Measurements from ENCODE around the gene HES4. TPM values are rescaled to one million over a fixed set of nuclear protein-coding genes. Genes with fewer than 3 reads are reported as not detected.

HES4 gene
- total and polyA plus RNA-seq, 4 donors, result 13.5 to 47.9 (median 27.1) TPM

DNA sequence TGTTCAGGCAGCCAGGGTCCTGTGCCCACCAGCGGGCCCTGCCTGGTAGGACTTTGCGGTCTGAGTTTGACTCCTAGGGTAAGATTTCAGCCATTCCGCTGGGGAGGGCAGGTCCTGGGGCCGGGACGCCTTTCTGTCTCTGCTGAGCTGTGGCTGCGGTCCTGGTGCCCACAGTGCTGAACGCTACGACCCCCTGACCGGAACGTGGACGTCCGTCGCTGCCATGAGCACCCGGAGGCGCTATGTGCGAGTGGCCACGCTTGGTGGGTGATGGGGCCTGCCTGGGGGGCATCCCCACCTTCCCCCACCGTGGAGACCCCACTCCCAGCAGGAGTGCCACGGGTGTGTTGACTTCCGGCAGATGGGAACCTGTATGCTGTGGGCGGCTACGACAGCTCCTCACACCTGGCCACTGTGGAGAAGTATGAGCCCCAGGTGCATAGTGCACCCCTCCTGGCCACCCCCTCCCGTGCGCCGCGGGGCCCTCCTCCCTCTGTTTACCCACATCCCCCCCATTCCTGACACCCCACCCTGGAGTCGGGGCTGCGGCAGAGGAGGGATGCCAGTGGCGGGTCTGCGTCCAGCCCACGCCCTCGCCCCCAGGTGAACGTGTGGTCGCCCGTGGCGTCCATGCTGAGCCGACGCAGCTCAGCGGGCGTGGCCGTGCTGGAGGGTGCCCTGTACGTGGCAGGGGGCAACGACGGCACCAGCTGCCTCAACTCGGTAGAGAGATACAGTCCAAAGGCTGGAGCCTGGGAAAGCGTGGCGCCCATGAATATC, 36.0 kb downstream of the HES4 start:
- Histone ChIP-seq H3K9ac (ENCODE audit: insufficient read depth in 1 of 2, low read length in 2 of 2) (no peak overlapping the region), H3K27me3 (ENCODE audit: control insufficient read depth in 3 of 3, insufficient read depth in 3 of 3, low read length in 2 of 3) (peaks cover 0 to 13% (median 2%) of the 10 kb centered on the region in 3 donors), H3K27ac (ENCODE audit: low read depth in 1 of 2, low read length in 1 of 2) (no peak overlapping the region), H3K36me3 (ENCODE audit: control insufficient read depth in 4 of 4, insufficient read depth in 4 of 4, low read length in 4 of 4) (peaks cover 0 to 9% (median 0%) of the 10 kb centered on the region in 4 donors), H3K4me1 (ENCODE audit: control insufficient read depth in 5 of 5, insufficient read depth in 5 of 5, low read length in 5 of 5) (peaks cover 0 to 20% (median 0%) of the 10 kb centered on the region in 5 donors), H3K4me3 (no peak overlapping the region), H3K9me3 (ENCODE audit: control insufficient read depth in 4 of 4, insufficient read depth in 3 of 4, low read length in 3 of 4) (no peaks in the 10 kb centered on the region)
- no peak for TF ChIP-seq CTCF (IDR thresholded peaks at IDR 0.05; ENCODE audit: control extremely low read depth, extremely low read depth)
- 96% methylated on average over 46 to 47 of the region's 47 CpGs for WGBS, 2 donors
- DNase-seq, result no peak
- ATAC-seq (ENCODE audit: insufficient read depth, low FRiP score), result no peak

DNA sequence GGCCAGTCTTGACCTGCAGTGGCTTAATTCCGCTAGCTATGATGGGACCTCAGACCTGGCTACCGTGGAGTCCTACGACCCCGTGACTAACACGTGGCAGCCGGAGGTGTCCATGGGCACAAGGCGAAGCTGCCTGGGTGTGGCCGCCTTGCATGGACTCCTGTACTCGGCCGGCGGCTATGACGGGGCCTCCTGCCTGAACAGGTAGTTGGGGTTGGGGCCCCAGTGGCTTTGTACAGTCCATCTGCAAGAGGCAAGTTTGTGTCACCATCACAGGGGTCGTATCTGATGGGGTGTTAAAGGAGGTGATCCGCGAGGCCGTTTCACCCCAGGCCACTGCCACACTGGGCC, 36.6 kb downstream of the HES4 start:
- Histone ChIP-seq H3K27ac (ENCODE audit: low read depth in 1 of 2, low read length in 1 of 2) (no peak overlapping the region), H3K4me1 (ENCODE audit: control insufficient read depth in 5 of 5, insufficient read depth in 5 of 5, low read length in 5 of 5) (peaks cover 0 to 20% (median 0%) of the 10 kb centered on the region in 5 donors), H3K27me3 (ENCODE audit: control insufficient read depth in 3 of 3, insufficient read depth in 3 of 3, low read length in 2 of 3) (peaks cover 0 to 8% (median 0%) of the 10 kb centered on the region in 3 donors), H3K36me3 (ENCODE audit: control insufficient read depth in 4 of 4, insufficient read depth in 4 of 4, low read length in 4 of 4) (peaks cover 0 to 9% (median 0%) of the 10 kb centered on the region in 4 donors), H3K9me3 (ENCODE audit: control insufficient read depth in 4 of 4, insufficient read depth in 3 of 4, low read length in 3 of 4) (no peaks in the 10 kb centered on the region), H3K4me3 (no peak overlapping the region), H3K9ac (ENCODE audit: insufficient read depth in 1 of 2, low read length in 2 of 2) (no peak overlapping the region)
- no peak for TF ChIP-seq CTCF (IDR thresholded peaks at IDR 0.05; ENCODE audit: control extremely low read depth, extremely low read depth)
- WGBS, 2 donors, result 89 to 94% methylated on average over 16 of the region's 16 CpGs
- no peak for ATAC-seq (ENCODE audit: insufficient read depth, low FRiP score)
- DNase-seq, result no peak

GRCh38 chr1:962381-963300, 37.3 kb downstream of the HES4 start:
- no peak overlapping the region for H3K9ac ChIP-seq (ENCODE audit: insufficient read depth in 1 of 2, low read length in 2 of 2)

More at GRCh38 chr1:962381-963300, 37.3 kb downstream of the HES4 start:
- 94 to 97% methylated on average over 55 to 57 of the region's 57 CpGs for WGBS, 2 donors
- DNase-seq, result no peak
- no peak overlapping the region for H3K27ac ChIP-seq (ENCODE audit: low read depth in 1 of 2, low read length in 1 of 2)
- peaks cover 0 to 1% (median 0%) of the 10 kb centered on the region in 3 donors for H3K27me3 ChIP-seq (ENCODE audit: control insufficient read depth in 3 of 3, insufficient read depth in 3 of 3, low read length in 2 of 3)
- H3K9me3 ChIP-seq (ENCODE audit: control insufficient read depth in 4 of 4, insufficient read depth in 3 of 4, low read length in 3 of 4), result no peaks in the 10 kb centered on the region
- no peak overlapping the region for H3K4me3 ChIP-seq
- peaks cover 0 to 22% (median 1%) of the 10 kb centered on the region in 5 donors for H3K4me1 ChIP-seq (ENCODE audit: control insufficient read depth in 5 of 5, insufficient read depth in 5 of 5, low read length in 5 of 5)
- H3K36me3 ChIP-seq (ENCODE audit: control insufficient read depth in 4 of 4, insufficient read depth in 4 of 4, low read length in 4 of 4), result peaks cover 0 to 9% (median under 1%) of the 10 kb centered on the region in 4 donors
- ATAC-seq (ENCODE audit: insufficient read depth, low FRiP score), result no peak
- no peak for TF ChIP-seq CTCF (IDR thresholded peaks at IDR 0.05; ENCODE audit: control extremely low read depth, extremely low read depth)
